ENCODE results near the gene CFAP97.
A peak's percentile ranks its signal among the peaks of the same experiment; 100 is the strongest.
"Not testable (repeated sequence)": the region's sequence is repeated elsewhere in the genome, so short reads cannot be mapped to it uniquely, and the experiment has no call there.

Gene CFAP97

DNA sequence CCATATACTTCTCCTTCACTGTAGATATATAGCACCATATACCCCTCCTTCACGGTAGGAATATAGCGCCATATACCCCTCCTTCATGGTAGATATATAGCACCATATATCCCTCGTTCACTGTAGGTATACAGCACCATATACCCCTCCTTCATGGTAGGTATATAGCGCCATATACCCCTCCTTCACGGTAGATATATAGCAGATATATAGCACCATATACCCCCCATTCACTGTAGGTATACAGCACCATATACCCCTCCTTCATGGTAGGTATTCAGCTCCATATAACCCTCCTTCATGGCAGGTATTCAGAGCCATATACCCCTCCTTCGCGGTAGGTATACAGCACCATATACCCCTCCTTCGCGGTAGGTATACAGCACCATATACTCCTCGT is 18.1 kb upstream of the CFAP97 start:
- no peak for DNase-seq

DNA sequence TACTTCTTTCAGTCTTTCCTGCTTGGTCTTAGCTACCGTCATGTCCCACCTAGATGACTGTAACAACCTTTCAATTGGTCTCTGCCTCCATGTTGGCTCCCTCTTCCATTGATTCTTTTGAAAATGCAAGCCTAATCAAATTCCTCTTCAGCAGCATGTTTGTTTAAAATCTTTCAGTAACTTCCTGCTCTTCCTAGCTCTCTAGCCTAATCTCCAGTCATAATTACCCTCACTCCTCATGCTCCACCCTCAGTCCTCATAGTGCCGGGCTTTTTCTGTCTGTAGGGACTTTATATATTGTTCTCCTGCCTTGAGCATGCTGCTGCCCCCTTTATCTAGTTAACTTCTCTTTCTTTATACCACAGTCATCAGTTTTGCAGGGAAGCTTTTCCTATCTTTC is 17.7 kb upstream of the CFAP97 start:
- no peak for DNase-seq

DNA sequence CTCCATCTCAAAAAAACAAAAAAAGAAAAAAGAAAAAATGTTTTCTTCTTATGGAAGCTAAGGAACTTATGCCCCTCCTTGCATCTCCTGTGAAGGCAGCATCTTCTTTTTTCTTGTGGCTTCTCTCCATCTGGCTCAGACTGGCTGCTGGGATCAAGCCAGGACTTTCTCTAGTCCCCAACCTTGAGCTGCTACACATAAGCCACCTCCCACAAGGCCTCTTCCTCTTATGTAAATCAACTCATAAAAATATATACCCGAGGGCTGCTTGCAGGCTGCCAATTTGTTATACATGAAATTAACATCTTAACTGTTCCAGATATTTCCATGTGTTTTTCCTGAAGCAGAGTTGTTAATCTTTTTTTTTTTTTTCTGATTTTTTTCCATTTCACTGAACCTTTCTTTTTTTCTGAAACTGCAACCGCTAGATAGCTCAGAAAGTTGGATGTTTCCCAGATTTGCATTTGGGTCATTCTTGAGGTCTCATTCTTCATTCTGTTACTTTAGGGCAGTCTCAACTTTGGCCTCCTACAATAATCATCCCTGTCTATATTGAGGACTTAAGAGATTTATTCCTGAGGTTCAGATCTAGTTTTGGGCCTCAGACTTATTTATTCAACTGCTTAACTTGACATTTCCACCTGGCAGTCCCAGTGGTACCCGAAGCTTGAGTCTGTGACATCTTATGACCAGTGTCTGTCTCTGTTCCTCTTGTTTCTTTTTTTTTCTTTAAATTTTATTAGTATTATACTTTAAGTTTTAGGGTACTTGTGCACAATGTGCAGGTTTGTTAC is 15.9 kb upstream of the CFAP97 start:
- no peak for DNase-seq

DNA sequence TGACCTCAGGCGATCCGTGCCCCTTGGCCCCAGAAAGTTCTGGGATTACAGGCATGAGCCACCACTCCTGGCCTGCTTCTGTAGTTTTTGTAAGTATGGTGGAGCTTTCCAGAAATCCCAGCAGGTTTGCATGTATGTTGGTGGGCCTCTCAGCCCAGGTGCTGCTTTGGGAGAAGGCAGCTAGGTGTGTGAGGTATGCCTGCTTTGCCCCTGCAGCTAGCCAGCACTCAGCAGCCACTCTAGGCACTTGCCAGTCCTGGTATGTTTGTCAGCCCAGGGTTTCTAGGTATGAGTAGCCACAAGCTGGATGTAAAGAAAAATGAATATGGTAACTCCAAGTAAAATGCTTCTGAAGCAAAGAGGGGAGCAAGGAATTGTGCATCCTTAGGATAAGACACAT is 14.5 kb upstream of the CFAP97 start:
- DNase-seq: no peak

DNA sequence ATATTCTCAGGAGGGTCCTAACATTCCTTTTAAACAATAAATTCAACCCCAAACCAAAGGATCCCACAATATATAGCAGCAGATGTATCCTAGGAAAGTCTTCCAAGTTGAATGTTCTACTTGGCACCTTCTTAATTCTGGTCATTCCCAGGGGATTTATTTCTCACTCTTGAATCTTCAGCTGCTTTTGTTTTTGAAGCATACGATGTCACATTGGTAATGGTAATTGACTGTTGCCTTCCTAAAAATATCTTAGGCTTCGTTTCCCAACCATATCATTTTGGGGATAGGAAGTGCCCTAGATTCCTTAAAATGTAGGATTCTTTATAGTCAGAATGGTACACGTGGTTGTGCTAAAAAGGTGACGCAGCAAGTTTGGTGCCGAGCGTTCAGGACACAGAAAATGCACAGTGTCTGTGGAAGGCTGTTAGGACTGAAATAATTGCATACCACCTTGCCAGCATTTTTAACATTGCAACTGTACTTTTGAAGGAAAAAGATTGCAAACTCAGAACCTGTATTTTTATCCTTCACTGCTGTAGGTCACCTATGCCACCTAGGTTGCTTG is 13.7 kb upstream of the CFAP97 start:
- no peak for DNase-seq

DNA sequence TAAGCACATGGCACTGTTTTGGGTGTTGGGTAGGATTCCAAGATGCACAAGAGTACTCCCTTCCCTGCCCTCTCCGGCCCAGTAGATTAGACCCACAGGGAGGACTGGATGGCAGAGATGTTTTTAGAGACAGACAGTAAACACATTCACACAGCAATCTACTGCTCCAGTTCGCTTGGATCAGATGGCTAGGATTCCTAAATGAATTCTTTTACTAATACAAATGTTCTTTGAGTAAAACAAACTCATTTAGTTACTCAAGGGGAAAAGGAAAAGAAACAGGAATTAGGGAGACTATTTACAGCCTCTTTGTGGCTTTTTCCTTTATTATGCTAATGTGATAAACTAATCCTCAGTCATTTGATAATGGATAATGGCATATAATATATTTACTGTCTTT is 11.5 kb upstream of the CFAP97 start:
- DNase-seq: no peak

DNA sequence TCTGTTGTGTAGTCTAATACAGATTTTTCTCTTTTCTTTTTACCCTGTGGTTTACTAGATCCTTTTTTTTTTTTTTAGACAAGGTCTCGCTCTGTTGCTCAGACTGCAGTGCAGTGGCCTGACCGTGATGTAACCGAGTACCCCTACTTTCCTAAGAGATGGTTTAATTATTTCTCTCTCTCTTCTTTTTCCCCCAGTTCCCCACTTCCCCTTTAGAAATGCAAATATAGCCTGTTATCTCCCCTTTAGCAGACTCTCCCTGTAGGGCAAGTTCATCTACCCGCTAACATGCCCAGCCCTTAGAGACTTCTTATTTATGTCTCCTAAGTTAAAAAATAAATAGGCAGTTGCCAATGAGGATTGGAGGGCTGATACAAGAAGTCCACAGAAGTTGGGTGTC is 10.1 kb upstream of the CFAP97 start:
- no peak for DNase-seq

DNA sequence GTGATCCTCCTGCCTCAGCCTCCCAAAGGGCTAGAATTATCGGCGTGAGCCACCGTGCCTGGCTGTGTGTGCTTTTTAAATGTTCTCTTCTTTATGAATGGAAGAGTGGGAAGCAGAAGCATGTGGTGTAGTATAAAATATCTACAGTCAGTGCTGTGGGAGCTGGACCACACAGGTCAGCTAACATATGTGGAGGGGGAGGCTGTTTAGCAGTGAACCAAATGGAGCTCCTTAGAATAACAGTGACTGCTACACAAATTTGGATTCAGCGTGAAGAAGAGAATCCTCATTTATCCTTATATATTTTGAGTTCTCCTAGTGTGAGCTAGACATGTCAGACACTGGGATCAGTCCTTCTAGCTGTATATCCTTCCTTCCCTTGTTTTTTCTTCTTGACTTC is 8.8 kb upstream of the CFAP97 start:
- no peak for DNase-seq

DNA sequence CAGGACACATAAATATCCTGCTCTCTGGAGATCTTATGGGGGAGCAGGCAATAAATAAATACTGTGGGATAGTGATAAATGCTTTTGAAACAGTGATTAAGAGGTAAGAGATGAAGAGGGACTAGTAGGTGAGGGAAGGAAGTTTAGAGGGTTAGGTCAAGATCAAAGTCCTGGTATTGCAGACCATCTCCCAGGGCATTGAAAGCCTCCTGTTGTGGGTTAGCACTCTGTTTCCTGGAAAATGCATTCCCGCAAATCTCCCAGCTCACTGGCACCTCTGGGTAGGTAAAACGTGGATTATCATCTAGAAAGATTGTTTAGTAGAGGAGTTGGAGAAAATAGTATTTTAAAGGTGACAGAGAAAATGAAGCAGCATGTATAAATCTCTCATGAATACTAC is 7.8 kb upstream of the CFAP97 start:
- DNase-seq: no peak

DNA sequence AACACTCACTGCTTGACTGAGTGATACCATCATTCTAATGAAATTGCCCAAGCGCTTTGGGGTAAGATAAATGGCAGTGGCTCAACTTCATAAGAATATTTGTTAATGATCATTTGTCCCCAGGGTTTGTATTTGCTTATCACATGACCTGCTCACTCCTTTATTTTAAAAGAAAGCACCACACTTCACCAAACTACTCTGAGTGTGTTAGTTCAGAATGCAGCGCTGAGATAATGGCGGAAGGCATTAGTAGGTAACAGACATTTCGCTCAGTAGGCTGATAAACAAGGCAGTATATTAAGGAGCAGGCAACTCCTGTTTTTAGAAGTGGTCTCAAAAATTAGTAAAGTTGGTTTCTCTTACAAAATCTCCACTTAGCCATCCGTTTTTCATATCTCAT is 7.2 kb upstream of the CFAP97 start:
- no peak for DNase-seq

DNA sequence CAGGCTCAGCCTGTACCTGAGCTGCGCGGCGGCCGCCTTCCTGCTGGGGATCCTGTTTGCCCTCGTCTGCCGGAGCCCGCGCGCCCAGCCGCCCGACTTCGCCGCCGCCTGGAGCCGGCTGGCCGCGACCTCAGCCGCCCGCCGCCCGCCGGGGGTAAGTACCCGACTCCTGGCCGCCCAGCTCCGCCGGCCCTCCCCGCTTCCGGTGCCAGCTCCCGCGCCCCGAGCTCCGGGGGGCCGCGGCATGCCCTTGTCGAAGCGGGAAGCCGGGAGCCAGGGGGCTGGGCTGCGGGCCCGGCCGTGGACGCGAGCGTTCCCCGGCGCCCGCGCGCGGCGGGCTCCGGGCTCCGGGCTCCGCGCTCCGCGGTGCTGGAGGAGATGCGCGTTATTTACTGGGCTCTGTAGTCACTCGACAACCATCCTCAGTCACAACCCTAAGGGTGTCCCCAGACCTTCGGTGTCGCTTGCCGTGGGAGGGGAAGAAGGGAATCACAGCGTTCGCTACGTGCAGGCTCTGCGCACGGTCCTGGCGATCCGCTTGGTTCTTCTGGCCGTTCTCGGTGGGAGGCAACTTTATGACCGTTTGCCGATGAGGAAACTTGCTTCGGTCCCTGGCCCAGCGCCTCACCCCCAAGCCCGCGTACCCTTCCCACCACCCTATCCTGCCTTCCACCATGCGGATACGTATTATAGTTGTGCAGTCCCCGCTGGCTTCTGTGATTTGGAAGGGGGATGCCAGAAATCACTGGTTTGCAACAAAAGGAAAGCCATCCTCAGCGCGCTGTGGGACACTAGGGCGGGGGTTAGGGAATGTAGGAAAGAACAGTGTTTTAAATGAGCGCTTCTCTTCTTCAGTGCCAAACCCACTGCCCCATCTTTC is 6.5 kb upstream of the CFAP97 start:
- peak; percentile 42 to 43 for DNase-seq

DNA sequence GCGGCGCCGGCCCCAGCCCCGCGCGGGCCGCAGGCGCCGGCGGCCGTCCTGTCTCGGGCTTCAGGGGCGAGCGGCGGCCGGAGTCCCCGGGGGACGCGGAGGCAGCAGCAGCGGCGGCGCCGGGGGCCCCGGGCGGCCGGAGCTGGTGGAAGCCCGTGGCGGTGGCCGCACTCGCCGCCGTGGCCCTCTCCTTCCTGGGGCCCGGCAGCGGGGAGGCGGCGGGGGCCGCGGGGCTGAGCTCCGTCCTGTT is 6.0 kb upstream of the CFAP97 start:
- DNase-seq: not testable (repeated sequence)

DNA sequence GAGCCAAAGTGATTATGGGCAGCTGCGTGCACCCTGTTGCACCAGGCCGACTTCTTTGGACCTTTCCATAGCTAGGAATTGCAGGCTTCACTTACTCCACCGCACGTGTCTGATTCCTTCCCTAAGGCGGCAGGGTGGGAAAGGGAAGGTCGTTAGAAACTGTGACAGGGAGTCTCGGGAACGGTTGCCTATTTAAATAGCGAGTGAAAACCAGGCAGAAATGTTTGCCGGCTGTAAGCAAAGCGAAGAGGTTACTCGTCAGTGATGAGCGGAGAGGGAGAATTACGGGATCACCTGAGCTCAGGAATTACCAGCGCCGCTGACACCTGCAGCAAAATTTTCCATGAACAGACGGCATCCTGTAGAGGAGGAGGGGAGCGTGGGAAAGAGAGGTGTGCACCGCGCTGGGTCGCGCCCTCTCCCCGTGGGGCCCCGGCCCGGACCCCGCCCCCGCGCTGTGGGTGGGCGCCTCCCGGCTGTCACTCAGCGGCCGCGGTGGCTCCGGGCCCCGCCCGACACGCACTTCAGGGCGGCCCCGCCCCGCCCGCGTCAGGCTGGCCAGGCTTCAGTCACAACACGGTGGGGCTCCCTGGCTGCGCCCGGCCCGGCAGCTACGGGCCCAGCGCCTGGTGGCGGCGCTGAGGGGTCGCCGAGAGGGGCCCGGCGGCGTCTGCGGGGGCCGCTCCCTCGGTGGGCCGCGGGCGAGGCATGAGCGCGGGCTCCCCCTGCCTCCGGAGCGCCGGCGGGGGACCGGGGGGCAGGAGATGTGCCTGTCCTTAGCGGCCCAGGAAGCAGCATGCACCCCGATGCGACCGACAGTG is 5.4 kb upstream of the CFAP97 start, which contains the start of gene SNX25:
Gene SNX25 (plus strand): TSS at position 568 of the 821 bp plus-strand sequence. CDS start 229 bp downstream, at position 797.
- peak; percentile 87 to 88 for DNase-seq

DNA sequence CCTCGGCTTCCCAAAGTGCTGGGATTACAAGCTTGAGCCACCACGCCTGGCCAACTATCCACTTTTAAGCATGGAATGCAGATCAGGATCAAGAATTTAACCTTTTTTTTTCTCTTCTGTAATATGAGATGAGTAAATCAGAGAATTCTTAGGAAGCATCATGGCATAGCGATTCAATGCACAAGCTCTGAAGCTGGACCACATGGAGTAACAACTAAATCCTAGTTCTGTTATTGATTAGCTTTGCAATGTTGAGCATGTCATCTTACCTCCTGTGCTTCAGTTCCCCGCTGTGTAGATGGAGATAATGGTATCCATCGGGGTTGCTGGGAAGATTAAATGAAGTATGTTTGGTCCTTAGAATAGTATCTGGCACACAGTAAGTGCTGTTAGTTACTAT is 3.7 kb upstream of the CFAP97 start:
- DNase-seq: no peak

DNA sequence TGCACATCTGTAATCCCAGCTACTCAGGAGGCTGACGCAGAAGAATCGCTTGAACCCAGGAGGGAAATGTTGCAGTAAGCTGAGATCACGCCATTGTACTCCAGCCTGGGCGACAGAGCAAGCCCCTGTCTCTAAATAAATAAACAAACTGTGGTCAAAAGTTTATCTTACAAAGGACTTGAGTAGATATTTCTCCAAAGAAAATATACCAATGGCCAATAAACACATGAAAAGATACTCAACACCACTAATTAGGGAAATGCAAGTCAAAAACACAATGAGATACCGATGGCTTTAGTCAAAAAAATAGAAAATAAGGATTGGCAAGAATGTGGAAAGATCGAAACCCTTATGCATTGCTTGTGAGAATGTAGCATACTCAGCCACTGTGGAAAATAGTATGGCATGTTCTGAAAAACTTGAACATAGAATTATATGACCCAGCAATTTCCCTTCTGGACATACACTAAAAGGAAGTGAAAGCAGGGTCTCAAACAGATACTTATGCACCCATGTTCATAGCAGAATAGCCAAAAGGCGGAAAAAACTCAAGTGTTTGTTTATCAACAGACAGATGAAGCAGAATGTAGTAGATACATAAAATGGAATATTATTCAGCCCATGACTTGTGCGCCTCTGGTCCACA is 2.0 kb upstream of the CFAP97 start:
- no peak for DNase-seq

DNA sequence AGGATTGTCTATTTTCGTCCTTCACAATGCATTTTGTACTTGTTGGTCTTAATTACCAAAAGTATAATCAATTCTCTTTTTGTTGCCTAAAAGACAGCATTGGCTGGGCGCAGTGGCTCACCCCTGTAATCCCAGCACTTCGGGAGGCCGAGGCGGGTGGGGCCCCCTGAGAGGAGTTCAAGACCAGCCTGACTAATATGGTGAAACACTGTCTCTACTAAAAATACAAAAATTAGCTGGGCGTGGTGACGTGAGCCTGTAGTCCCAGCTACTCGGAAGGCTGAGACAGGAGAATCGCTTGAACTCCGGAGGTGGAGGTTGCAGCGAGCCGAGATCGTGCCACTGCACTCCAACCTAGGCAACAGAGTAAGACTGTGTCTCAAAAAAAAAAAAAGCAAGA is 1.3 kb upstream of the CFAP97 start:
- not testable (repeated sequence) for DNase-seq

DNA sequence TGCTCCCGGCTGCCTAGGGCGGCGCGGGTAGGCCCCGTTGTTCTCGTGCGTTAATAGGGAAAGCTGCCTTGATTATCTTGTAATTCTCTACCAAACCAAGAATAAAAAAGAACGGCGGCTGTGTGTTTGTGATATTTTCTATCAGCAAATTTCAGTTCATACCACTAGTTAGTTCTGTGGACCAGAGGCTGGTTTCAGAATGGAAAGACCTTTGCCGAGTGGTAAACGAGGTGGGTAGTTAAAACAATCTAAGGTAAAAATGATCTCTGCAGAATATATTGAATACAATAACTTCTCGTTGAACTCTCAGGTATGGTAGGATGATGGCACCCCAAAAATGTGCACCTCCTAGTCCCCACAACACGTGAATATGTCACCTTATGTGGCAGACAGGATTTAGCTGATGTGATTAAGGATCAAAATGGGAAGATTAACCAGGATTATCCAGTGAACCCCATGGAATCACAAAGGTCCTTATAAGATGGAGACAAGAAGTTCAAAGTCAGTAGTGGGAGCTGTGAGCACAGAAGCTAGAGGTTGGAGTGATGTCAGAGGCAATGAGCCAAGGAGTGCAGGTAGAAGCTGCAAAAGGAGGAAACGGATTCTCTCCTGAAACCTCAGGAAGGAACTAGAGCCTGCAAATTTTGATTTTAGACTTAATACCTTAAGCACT is 574 bp upstream of the CFAP97 start:
- DNase-seq: no peak

DNA sequence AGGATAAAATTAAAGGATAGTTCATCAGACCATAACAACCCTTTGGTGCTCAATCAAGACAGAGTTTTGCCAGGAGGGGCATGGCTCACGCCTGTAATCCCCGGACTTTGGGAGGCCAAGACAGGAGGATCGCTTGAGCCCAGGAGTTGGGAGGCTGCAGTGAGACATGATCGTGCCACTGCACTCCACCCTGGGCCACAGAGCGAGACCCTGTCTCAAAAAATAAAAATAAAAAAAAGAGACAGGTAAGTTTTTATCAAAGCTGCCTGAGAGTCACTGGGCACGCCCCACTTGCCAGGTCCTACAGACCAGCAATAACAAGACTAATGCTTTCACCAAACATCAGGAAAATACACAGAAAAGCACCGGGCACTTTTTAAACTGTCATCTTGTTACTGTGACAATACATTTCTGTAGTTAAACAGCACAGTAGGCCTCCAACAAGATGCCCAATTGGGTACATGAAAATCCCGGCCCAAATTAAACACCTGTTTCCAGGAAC is 765 bp downstream of the CFAP97 start:
- no peak for DNase-seq

DNA sequence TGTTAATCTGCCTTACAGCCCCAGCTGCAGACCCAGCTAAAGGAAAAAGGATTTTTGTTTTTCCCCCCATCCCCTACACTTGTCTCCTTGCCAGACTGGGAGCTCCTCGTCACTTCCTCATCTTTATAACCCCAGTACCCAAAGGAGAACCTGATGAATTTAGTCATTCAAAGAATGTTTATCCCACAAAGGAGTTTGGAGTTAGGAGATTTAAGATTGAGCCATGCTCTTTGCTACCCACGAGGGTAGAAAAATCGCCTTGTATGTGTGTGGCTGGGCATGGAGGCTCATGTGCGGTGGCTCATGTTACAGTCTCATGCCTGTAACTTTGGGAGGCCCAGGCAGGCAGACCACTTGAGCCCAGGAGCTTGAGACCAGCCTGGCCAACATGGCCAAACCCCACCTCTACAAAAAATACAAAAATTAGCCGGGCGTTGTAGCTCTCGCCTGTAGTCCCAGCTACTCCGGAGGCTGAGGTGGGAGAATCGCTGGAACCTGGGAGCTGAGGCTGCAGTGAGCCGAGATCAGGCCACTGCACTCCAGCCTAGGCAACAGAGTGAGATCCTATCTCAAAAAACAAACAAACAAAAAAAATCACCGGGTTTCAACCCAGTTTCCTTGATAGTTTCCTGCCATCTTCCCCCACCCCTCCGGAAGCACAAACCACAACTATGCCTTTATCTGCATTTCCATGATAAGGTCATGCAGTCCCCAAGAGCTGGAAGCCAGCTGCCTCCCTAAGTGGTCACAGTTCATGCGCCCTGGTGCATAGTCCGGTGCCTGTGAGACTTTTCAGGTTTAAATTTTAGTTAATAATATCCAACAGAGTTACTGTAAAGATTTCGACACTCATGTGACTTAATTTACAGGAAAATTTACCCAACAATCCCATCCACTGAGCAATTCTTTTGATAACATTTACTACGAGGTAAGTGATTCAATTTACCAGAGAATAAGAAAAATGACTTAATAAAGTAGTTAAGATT is 1.5 kb downstream of the CFAP97 start:
- DNase-seq: peak in 1 of 2 experiments; percentile 30

DNA sequence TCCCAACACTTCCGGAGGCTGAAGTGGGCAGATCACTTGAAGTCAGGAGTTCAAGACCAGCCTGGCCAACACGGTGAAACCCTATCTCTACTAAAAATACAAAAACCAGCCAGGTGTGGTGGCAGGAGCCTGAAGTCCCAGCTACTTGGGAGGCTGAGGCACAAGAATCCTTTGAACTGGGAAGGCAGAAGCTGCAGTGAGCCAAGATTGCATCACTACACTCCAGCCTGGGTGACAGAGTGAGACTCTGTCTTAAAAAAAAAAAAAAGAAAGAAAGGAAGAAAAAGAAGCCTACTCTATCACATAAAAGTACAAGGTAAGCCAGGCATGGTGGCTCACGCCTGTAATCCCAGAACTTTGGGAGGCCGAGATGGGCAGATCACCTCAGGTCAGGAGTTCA is 5.6 kb downstream of the CFAP97 start:
- not testable (repeated sequence) for DNase-seq

DNA sequence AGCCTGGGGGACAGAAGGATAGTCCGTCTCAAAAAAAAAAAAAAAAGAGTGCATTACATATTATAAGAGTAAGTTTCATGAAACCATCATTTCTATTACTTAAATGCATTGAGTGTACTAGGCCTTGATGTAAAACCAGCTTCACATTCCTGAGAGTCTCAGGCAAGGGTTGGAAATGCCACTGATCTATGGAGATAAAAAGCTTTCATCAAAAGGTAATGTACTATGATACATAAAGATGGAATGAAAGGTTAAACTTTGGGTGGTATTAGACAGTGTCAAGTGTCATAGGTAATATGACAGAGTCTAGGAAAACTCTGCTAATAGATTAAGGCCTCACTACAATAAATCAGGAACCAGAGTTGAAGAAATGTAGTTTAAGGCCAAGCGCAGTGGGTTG is 7.4 kb downstream of the CFAP97 start:
- DNase-seq: no peak

All from stimulated activated CD4-positive, alpha-beta T cell treated with anti-CD3 and anti-CD28 coated beads, Interleukin-4, amount 100 ng/mL, for 4 hours (primary cell).